ENCODE results near the gene SSNA1. TPM values are rescaled to one million over a fixed set of nuclear protein-coding genes. Genes with fewer than 3 reads are reported as not detected.

SSNA1 gene
- 76.3 and 93.3 TPM in 2 replicates for total RNA-seq

GRCh38 chr9:137188490-137189296 is at the start of gene SSNA1, which contains the start of gene ANAPC2:
Gene SSNA1 (plus strand): TSS chr9:137188676. CDS start chr9:137188727, 51 bp downstream.
Gene ANAPC2 (minus strand): TSS chr9:137188560. CDS start chr9:137188532, 28 bp downstream.

GRCh38 chr9:137138722-137139467 is 49.6 kb upstream of the SSNA1 start, which contains the start of gene GRIN1:
Gene GRIN1 (plus strand): TSS chr9:137139154. CDS start chr9:137139487, 333 bp downstream.

GRCh38 chr9:137169896-137170358 is 18.5 kb upstream of the SSNA1 start, which contains the start of gene LRRC26:
Gene LRRC26 (minus strand): TSS chr9:137170051. CDS start chr9:137169943, 108 bp downstream.

GRCh38 chr9:137200311-137201204 is 12.1 kb downstream of the SSNA1 start, which contains the start of gene TPRN:
Gene TPRN (minus strand): TSS chr9:137200741. CDS start chr9:137200711, 30 bp downstream.

GRCh38 chr9:137205126-137206069 is 16.9 kb downstream of the SSNA1 start, which contains the start of the genes NDOR1 and TMEM203:
Gene NDOR1 (plus strand): TSS chr9:137205700. CDS start chr9:137205778, 78 bp downstream.
Gene TMEM203 (minus strand): TSS chr9:137205648. CDS start chr9:137205414, 234 bp downstream.

GRCh38 chr9:137222190-137223077 is 34.0 kb downstream of the SSNA1 start, which contains the start of gene RNF208:
Gene RNF208 (minus strand): TSS chr9:137222240. CDS start chr9:137221212, 1,028 bp downstream.

GRCh38 chr9:137224830-137225694 is 36.6 kb downstream of the SSNA1 start, which contains the start of gene CYSRT1:
Gene CYSRT1 (plus strand): TSS chr9:137225174. CDS start chr9:137225622, 448 bp downstream.

GRCh38 chr9:137227054-137227852 is 38.8 kb downstream of the SSNA1 start, which contains the start of gene RNF224:
Gene RNF224 (plus strand): TSS chr9:137227502. CDS start chr9:137228336, 834 bp downstream.

GRCh38 chr9:137230705-137231371 is 42.4 kb downstream of the SSNA1 start, which contains the start of gene SLC34A3:
Gene SLC34A3 (plus strand): TSS chr9:137230901. CDS start chr9:137231703, 802 bp downstream.

Other genes with a start within 250 kb of the SSNA1 start
- 168 and 235 TPM in 2 replicates for gene FBXW5, start 243.9 kb upstream of the SSNA1 start, total RNA-seq
- gene C8G, start 243.4 kb upstream of the SSNA1 start, total RNA-seq = not detected in 2 replicates
- 1.2 TPM in 1 of 2 replicates, not detected in the other for gene LCN12, start 236.4 kb upstream of the SSNA1 start, total RNA-seq
- gene PTGDS, start 211.2 kb upstream of the SSNA1 start, total RNA-seq = not detected in 2 replicates
- not detected in 2 replicates for gene LCNL1, start 205.7 kb upstream of the SSNA1 start, total RNA-seq
- gene PAXX, start 196.3 kb upstream of the SSNA1 start, total RNA-seq = 16.4 and 21.4 TPM in 2 replicates
- gene CLIC3, start 192.1 kb upstream of the SSNA1 start, total RNA-seq = 4.0 and 4.8 TPM in 2 replicates
- gene ABCA2, start 160.4 kb upstream of the SSNA1 start, total RNA-seq = 9.8 and 13.0 TPM in 2 replicates
- not detected in 2 replicates for gene FUT7, start 156.6 kb upstream of the SSNA1 start, total RNA-seq
- gene NPDC1, start 142.5 kb upstream of the SSNA1 start, total RNA-seq = 8.3 and 9.4 TPM in 2 replicates
- gene ENTPD2, start 134.6 kb upstream of the SSNA1 start, total RNA-seq = 0.21 and 1.7 TPM in 2 replicates
- 1.1 and 4.1 TPM in 2 replicates for gene SAPCD2, start 118.1 kb upstream of the SSNA1 start, total RNA-seq
- gene UAP1L1, start 111.2 kb upstream of the SSNA1 start, total RNA-seq = 1.7 and 13.3 TPM in 2 replicates
- gene MAN1B1, start 101.7 kb upstream of the SSNA1 start, total RNA-seq = 69.9 and 71.4 TPM in 2 replicates
- gene DPP7, start 73.9 kb upstream of the SSNA1 start, total RNA-seq = 76.1 and 80.4 TPM in 2 replicates
- 0.21 and 0.48 TPM in 2 replicates for gene GRIN1, start 49.5 kb upstream of the SSNA1 start, total RNA-seq
- gene LRRC26, start 18.6 kb upstream of the SSNA1 start, total RNA-seq = 0.24 TPM in 1 of 2 replicates, not detected in the other
- not detected in 2 replicates for gene TMEM210, start 16.6 kb upstream of the SSNA1 start, total RNA-seq
- gene ANAPC2, start 116 bp upstream of the SSNA1 start, total RNA-seq = 8.5 and 9.6 TPM in 2 replicates
- 4.1 and 6.4 TPM in 2 replicates for gene TPRN, start 12.1 kb downstream of the SSNA1 start, total RNA-seq
- gene TMEM203, start 17.0 kb downstream of the SSNA1 start, total RNA-seq = 34.0 and 66.9 TPM in 2 replicates
- gene NDOR1, start 17.0 kb downstream of the SSNA1 start, total RNA-seq = 2.7 and 6.2 TPM in 2 replicates
- 0.24 and 0.64 TPM in 2 replicates for gene RNF208, start 33.6 kb downstream of the SSNA1 start, total RNA-seq
- gene CYSRT1, start 36.5 kb downstream of the SSNA1 start, total RNA-seq = 0.72 and 6.0 TPM in 2 replicates
- gene RNF224, start 38.8 kb downstream of the SSNA1 start, total RNA-seq = under 0.01 and 0.21 TPM in 2 replicates
- gene SLC34A3, start 42.2 kb downstream of the SSNA1 start, total RNA-seq = not detected in 2 replicates
- 94.4 and 132 TPM in 2 replicates for gene TUBB4B, start 52.6 kb downstream of the SSNA1 start, total RNA-seq
- gene STPG3, start 62.6 kb downstream of the SSNA1 start, total RNA-seq = not detected in 2 replicates
- gene NELFB, start 66.7 kb downstream of the SSNA1 start, total RNA-seq = 55.2 and 55.7 TPM in 2 replicates
- 35.6 and 36.1 TPM in 2 replicates for gene TOR4A, start 89.0 kb downstream of the SSNA1 start, total RNA-seq
- gene NRARP, start 113.6 kb downstream of the SSNA1 start, total RNA-seq = 10.0 and 15.7 TPM in 2 replicates
- 12.8 and 22.6 TPM in 2 replicates for gene EXD3, start 234.5 kb downstream of the SSNA1 start, total RNA-seq
- 1.9 and 2.2 TPM in 2 replicates for gene NOXA1, start 234.7 kb downstream of the SSNA1 start, total RNA-seq

Data from tracheal epithelial cell (primary cell).